C4-2B (cell line): ENCODE measurements around the gene MGME1.

Experiments used
- CTCF ChIP-seq: fragments of 450-650 bp; conservative IDR thresholded peaks from 2 replicates; pipeline ENCODE4 v1.5.1; 2017; ENCODE audit warnings: mild to moderate bottlenecking
- ZFX ChIP-seq: fragments of 450-650 bp; IDR thresholded peaks from 2 replicates; pipeline ENCODE4 v1.6.1; 2017

GRCh38 chr20:17990278-17990972 lies 21.6 kb downstream of the MGME1 start:
- TF ChIP-seq CTCF (no peak), ZFX (no peak)
